MM.1S (cell line): ENCODE data around the gene FBXL13.

Experiments used
- DNase-seq: peaks from one replicate; pipeline ENCODE4 v3.0.0-alpha.2; 2015
- H2AFZ ChIP-seq: fragments of 300-600 bp; sonication (generic); 2 replicates; pipeline ENCODE4 v1.6.0; 2016; ENCODE audit warnings: antibody characterized with exemption, low read length
- H3F3A ChIP-seq: fragments of 300-600 bp; sonication (generic); 2 replicates; pipeline ENCODE4 v1.6.1; 2016; ENCODE audit warnings: mild to moderate bottlenecking, antibody characterized with exemption, low read length, moderate library complexity, mixed read lengths; ENCODE audit not compliant: insufficient read depth
- H3K27ac ChIP-seq: fragments of 300-600 bp; sonication (generic); 2 replicates; pipeline ENCODE4 v1.5.1; 2016; ENCODE audit warnings: mild to moderate bottlenecking, low read length
- H3K27me3 ChIP-seq: fragments of 300-600 bp; sonication (generic); replicated peaks from 2 replicates; pipeline ENCODE4 v1.6.0; 2016; ENCODE audit warnings: low read length; ENCODE audit not compliant: insufficient read depth
- H3K36me3 ChIP-seq: fragments of 300-600 bp; sonication (generic); replicated peaks from 2 replicates; pipeline ENCODE4 v1.6.1; 2016; ENCODE audit warnings: mild to moderate bottlenecking, low read length, mixed read lengths; ENCODE audit not compliant: insufficient read depth
- H3K4me1 ChIP-seq: fragments of 300-600 bp; sonication (generic); 2 replicates; pipeline ENCODE4 v1.6.1; 2016; ENCODE audit warnings: low read length, mixed read lengths
- H3K4me2 ChIP-seq: fragments of 300-600 bp; sonication (generic); 2 replicates; pipeline ENCODE4 v1.6.0; 2016; ENCODE audit warnings: low read depth, low read length
- H3K4me3 ChIP-seq: fragments of 300-600 bp; sonication (generic); 2 replicates; pipeline ENCODE4 v1.5.1; 2016; ENCODE audit warnings: low read length, mixed read lengths
- H3K79me2 ChIP-seq: fragments of 300-600 bp; sonication (generic); 2 replicates; pipeline ENCODE4 v1.6.1; 2016; ENCODE audit warnings: mixed run types, low read length, mixed read lengths
- H3K9ac ChIP-seq: fragments of 300-600 bp; sonication (generic); 2 replicates; pipeline ENCODE4 v1.6.1; 2016; ENCODE audit warnings: low read length, mixed read lengths
- H3K9me2 ChIP-seq: fragments of 300-600 bp; sonication (generic); replicated peaks from 2 replicates; pipeline ENCODE4 v1.6.1; 2016; ENCODE audit warnings: mild to moderate bottlenecking, low read length, mixed read lengths; ENCODE audit not compliant: insufficient read depth
- H3K9me3 ChIP-seq: fragments of 300-600 bp; sonication (generic); replicated peaks from 2 replicates; pipeline ENCODE4 v1.6.1; 2016; ENCODE audit warnings: mild to moderate bottlenecking, low read length, mixed read lengths; ENCODE audit not compliant: insufficient read depth
- H4K20me1 ChIP-seq: fragments of 300-600 bp; sonication (generic); 2 replicates; pipeline ENCODE4 v1.6.1; 2016; ENCODE audit warnings: mild to moderate bottlenecking, low read length, moderate library complexity, mixed read lengths; ENCODE audit not compliant: insufficient read depth
- CTCF ChIP-seq: fragments of 300-600 bp; sonication (generic); IDR thresholded peaks from 2 replicates; pipeline ENCODE4 v1.5.1; 2016; ENCODE audit warnings: antibody characterized with exemption, low read length, mixed read lengths
- EZH2 ChIP-seq: fragments of 300-600 bp; sonication (generic); optimal IDR thresholded peaks from 2 replicates; pipeline ENCODE3; 2017; ENCODE audit warnings: low read depth, mild to moderate bottlenecking, antibody characterized with exemption, low read length, mixed read lengths
- EZH2phosphoT487 ChIP-seq: fragments of 300-600 bp; sonication (generic); IDR thresholded peaks from 2 replicates; pipeline ENCODE4 v1.6.1; 2018; ENCODE audit warnings: antibody characterized with exemption, low read length

Gene FBXL13

GRCh38 chr7:102836977-102837376, 237.6 kb downstream of the FBXL13 start:
- DNase-seq, result no peak
- Histone ChIP-seq H3K79me2 (no peaks in the 10 kb centered on the region), H3K27ac (no peak overlapping the region), H3K9me3 (no peaks in the 10 kb centered on the region), H3K4me1 (no peaks in the 10 kb centered on the region), H3K4me3 (no peak overlapping the region), H4K20me1 (no peaks in the 10 kb centered on the region), H3K36me3 (no peaks in the 10 kb centered on the region), H2AFZ (no peak overlapping the region), H3K27me3 (no peaks in the 10 kb centered on the region), H3K9ac (no peak overlapping the region), H3F3A (no peaks in the 10 kb centered on the region), H3K9me2 (no peaks in the 10 kb centered on the region), H3K4me2 (no peak overlapping the region)
- TF ChIP-seq EZH2 (no peak), CTCF (no peak), EZH2phosphoT487 (no peak)

- no peaks in the 10 kb centered on the region for H3K9me2 ChIP-seq
- H3K4me1 ChIP-seq, result no peaks in the 10 kb centered on the region
- H3K4me3 ChIP-seq, result no peak overlapping the region
- TF ChIP-seq EZH2 (no peak), CTCF (no peak), EZH2phosphoT487 (no peak)
- no peak overlapping the region for H3K9ac ChIP-seq
- no peaks in the 10 kb centered on the region for H3K27me3 ChIP-seq
- H3F3A ChIP-seq, result no peaks in the 10 kb centered on the region
- no peaks in the 10 kb centered on the region for H4K20me1 ChIP-seq
- no peak overlapping the region for H2AFZ ChIP-seq
- no peak overlapping the region for H3K4me2 ChIP-seq
- H3K79me2 ChIP-seq, result no peaks in the 10 kb centered on the region
- no peak for DNase-seq
- no peaks in the 10 kb centered on the region for H3K36me3 ChIP-seq
- H3K27ac ChIP-seq, result no peak overlapping the region
- no peaks in the 10 kb centered on the region for H3K9me3 ChIP-seq
These were observed 238.2 kb downstream of the FBXL13 start for GRCh38 chr7:102836191-102836919.

- no peak overlapping the region for H3K27ac ChIP-seq
- H3K36me3 ChIP-seq, result no peaks in the 10 kb centered on the region
- H4K20me1 ChIP-seq, result no peaks in the 10 kb centered on the region
- H3K9me3 ChIP-seq, result no peaks in the 10 kb centered on the region
- no peaks in the 10 kb centered on the region for H3K27me3 ChIP-seq
- TF ChIP-seq CTCF (no peak), EZH2phosphoT487 (no peak), EZH2 (no peak)
- H3K9ac ChIP-seq, result no peak overlapping the region
- no peaks in the 10 kb centered on the region for H3K4me1 ChIP-seq
- H3K4me3 ChIP-seq, result no peak overlapping the region
- DNase-seq, result peak; percentile 16
- H3K4me2 ChIP-seq, result no peak overlapping the region
- no peak overlapping the region for H2AFZ ChIP-seq
- no peaks in the 10 kb centered on the region for H3K79me2 ChIP-seq
- H3K9me2 ChIP-seq, result no peaks in the 10 kb centered on the region
- H3F3A ChIP-seq, result no peaks in the 10 kb centered on the region
These were observed 239.6 kb downstream of the FBXL13 start for GRCh38 chr7:102834999-102835398.
